ENCODE results near the gene C11orf91. TPM values are rescaled to one million over a fixed set of nuclear protein-coding genes. Genes with fewer than 3 reads are reported as not detected.

C11orf91 gene
- total and polyA plus RNA-seq, 2 of the 8 experiments (the other 6 are each of a cell fraction or from before 2014, with no cell fraction given), result not detected

DNA sequence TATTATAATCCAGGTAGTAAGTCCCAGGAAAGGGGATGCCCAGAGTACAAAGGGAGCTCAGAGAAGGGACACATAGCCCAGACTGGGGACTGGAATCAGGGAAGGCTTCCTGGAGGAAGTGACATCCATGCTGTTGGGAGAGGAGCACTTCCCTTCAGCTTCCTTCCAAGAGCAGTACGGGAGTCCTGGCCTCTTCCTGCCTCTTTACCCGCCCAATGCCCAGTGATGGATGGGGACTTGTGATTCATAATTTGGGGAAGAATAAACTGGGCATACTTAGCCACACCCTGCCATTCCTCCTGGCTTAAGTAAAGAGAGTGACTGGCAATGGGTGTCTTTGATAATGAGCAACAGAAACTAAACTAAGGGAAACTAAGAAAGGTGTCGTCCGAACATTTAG is 11.5 kb downstream of the C11orf91 start:
- Histone ChIP-seq H3K27ac (ENCODE audit: low read depth, low read length) (no peak overlapping the region), H2AK5ac (ENCODE audit: low read depth, low read length) (0 out of 2 replicates have a peak overlapping the region, but pooled peaks have one; percentile 30), H3K4me1 (replicated peaks in 1 of 4; ENCODE audit: control insufficient read depth in 3 of 4, insufficient read depth in 4 of 4, low read length in 3 of 4) (peaks cover 2 to 16% (median 8%) of the 10 kb centered on the region in 4 experiments), H3K9ac (replicated peaks in 1 of 4; ENCODE audit: extremely low read depth in 1 of 4, low read depth in 3 of 4, low read length in 3 of 4) (no peak overlapping the region), H3K79me2 (ENCODE audit: control insufficient read depth in 1 of 2, insufficient read depth in 2 of 2, low read length in 2 of 2) (no peaks in the 10 kb centered on the region), H3K14ac (ENCODE audit: insufficient read length) (no peak overlapping the region), H4K91ac (replicated peaks; ENCODE audit: insufficient read length, low read length) (no peak overlapping the region), H2BK12ac (ENCODE audit: low read depth, low read length) (no peak overlapping the region), H3K4me2 (ENCODE audit: insufficient read depth in 1 of 2, low read depth in 2 of 2, low read length in 2 of 2) (no peak overlapping the region), H3K23ac (ENCODE audit: insufficient read length) (no peak overlapping the region), H2AFZ (ENCODE audit: low read length) (no peak overlapping the region), H3K36me3 (ENCODE audit: control insufficient read depth in 2 of 4, insufficient read depth in 4 of 4, low read length in 3 of 4) (no peaks in the 10 kb centered on the region), H4K20me1 (replicated peaks in 1 of 2; ENCODE audit: control insufficient read depth in 1 of 2, insufficient read depth in 2 of 2, low read length in 2 of 2) (no peaks in the 10 kb centered on the region), H2BK120ac (replicated peaks; ENCODE audit: low read depth, low read length) (no peak overlapping the region), H4K8ac (ENCODE audit: extremely low read depth, insufficient read depth, low read length) (no peak overlapping the region), H4K5ac (ENCODE audit: insufficient read length, low read depth, low read length) (no peak overlapping the region), H3K23me2 (ENCODE audit: low read depth, low read length) (no peaks in the 10 kb centered on the region), H3K9me3 (ENCODE audit: insufficient read depth in 2 of 2, low read depth in 1 of 2, low read length in 1 of 2) (no peaks in the 10 kb centered on the region), H3K56ac (replicated peaks; ENCODE audit: insufficient read length, low read depth, low read length) (no peak overlapping the region), H3K79me1 (ENCODE audit: low read depth, low read length) (no peaks in the 10 kb centered on the region), H2BK20ac (ENCODE audit: low read length) (no peak overlapping the region), H3K18ac (ENCODE audit: extremely low read depth, low read length) (no peak overlapping the region), H2BK5ac (ENCODE audit: low read depth, low read length) (no peak overlapping the region), H3K27me3 (replicated peaks in 1 of 4; ENCODE audit: control insufficient read depth in 3 of 4, extremely low read depth in 1 of 4, insufficient read depth in 3 of 4, low read length in 3 of 4) (no peaks in the 10 kb centered on the region), H2BK15ac (ENCODE audit: low read length) (no peak overlapping the region), H3K4me3 (ENCODE audit: extremely low read depth in 1 of 4, insufficient read depth in 2 of 4, low read depth in 3 of 4, low read length in 4 of 4) (no peak overlapping the region), H3K4ac (replicated peaks; ENCODE audit: insufficient read length, low read depth, low read length) (no peak overlapping the region)
- TF ChIP-seq, protein P1, sequence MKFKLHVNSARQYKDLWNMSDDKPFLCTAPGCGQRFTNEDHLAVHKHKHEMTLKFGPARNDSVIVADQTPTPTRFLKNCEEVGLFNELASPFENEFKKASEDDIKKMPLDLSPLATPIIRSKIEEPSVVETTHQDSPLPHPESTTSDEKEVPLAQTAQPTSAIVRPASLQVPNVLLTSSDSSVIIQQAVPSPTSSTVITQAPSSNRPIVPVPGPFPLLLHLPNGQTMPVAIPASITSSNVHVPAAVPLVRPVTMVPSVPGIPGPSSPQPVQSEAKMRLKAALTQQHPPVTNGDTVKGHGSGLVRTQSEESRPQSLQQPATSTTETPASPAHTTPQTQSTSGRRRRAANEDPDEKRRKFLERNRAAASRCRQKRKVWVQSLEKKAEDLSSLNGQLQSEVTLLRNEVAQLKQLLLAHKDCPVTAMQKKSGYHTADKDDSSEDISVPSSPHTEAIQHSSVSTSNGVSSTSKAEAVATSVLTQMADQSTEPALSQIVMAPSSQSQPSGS (IDR thresholded peaks at IDR 0.05; ENCODE audit: low read length), result no peak
- no peak for TF ChIP-seq TAF1 (IDR thresholded peaks at IDR 0.05; ENCODE audit: low read depth, low read length)
- no peak for TF ChIP-seq CBX8 (IDR thresholded peaks at IDR 0.05; ENCODE audit: borderline replicate concordance, low read depth, low read length)
- ChIA-PET CTCF (ENCODE audit: partially characterized antibody) (interaction anchor here (0.7 to 14.5 kb wide), 24 partner anchors 8 to 598 kb away, joined by 3 to 167 read pairs (median 4); no protein-coding TSS in a partner anchor), POLR2A (ENCODE audit: partially characterized antibody) (interaction anchor here (2.2 kb wide), 1 partner anchor 12 kb away, joined by 9 read pairs; the partner anchor contains the start of gene C11orf91)
- WGBS, 2 experiments (ENCODE audit: extremely low coverage in 1 of 2, insufficient coverage in 1 of 2, insufficient read length in 1 of 2, insufficient replicate concordance in 2 of 2, low coverage in 1 of 2, low lambda C conversion rate in 2 of 2, missing lambda C conversion rate in 1 of 2), result 94% methylated on average over 4 of the region's 4 CpGs; no CpG with 5 or more reads in 1 of the 2 experiments
- DNase-seq (ENCODE audit: low read depth in 1 of 2, low spot score in 2 of 2) (no peak), FAIRE-seq (no peak)

All from H1 (cell line).